H1 (cell line): ENCODE results near the gene SLC6A7. TPM values are rescaled to one million over a fixed set of nuclear protein-coding genes. Genes with fewer than 3 reads are reported as not detected.

Experiments used
- CTCF ChIP-seq, 3 experiments: IDR thresholded peaks; 1 replicate in 2 of 3; 2 replicates in 1 of 3; pipeline versions ENCODE4 v1.5.1 to v1.6.1; 2011; ENCODE audit warnings: low read length in 3 of 3, mild to moderate bottlenecking in 3 of 3, inconsistent platforms in 2 of 3, low read depth in 1 of 3, moderate library complexity in 1 of 3; ENCODE audit not compliant: insufficient read depth in 1 of 3; ENCODE audit errors: control extremely low read depth in 1 of 3
- EP300 ChIP-seq, 2 experiments: IDR thresholded peaks; 1 replicate in 1 of 2; 2 replicates in 1 of 2; pipeline ENCODE4 v1.6.1; 2011 to 2012; ENCODE audit warnings: low read depth in 2 of 2, low read length in 2 of 2, mild to moderate bottlenecking in 2 of 2, borderline replicate concordance in 1 of 2, inconsistent platforms in 1 of 2, moderate library complexity in 1 of 2
- JUND ChIP-seq: IDR thresholded peaks from 2 replicates; pipeline ENCODE4 v1.6.1; 2011; ENCODE audit warnings: mild to moderate bottlenecking, improper control_type of control experiment, low read length
- POU5F1 ChIP-seq: IDR thresholded peaks from 2 replicates; pipeline ENCODE4 v1.6.1; 2011; ENCODE audit warnings: low read depth, mild to moderate bottlenecking, low read length, moderate library complexity
- SAP30 ChIP-seq: fragments of 300-600 bp; sonication (generic); IDR thresholded peaks from 2 replicates; pipeline ENCODE4 v1.7.1; 2012; ENCODE audit warnings: low read length, moderate library complexity, mild to moderate bottlenecking, inconsistent platforms; ENCODE audit not compliant: insufficient read depth, insufficient replicate concordance
- SIX5 ChIP-seq: IDR thresholded peaks from 2 replicates; pipeline ENCODE4 v1.6.1; 2011; ENCODE audit warnings: mild to moderate bottlenecking, low read depth, low read length
- polyA plus RNA-seq, 7 experiments: library from polyadenylated mRNA; depleted of rRNA in 3 of 7; stranded (reverse) in 5 of 7; unstranded in 2 of 7; fragments of >200 nt in 5 of 7; fragments of 200-250 nt in 2 of 7; gene quantifications; 1 replicate in 5 of 7; 2 replicates in 1 of 7; 4 replicates in 1 of 7; pipeline versions ENCODE4 v1.2.1 to v1.2.3, GENCODE V29; 2011 to 2013; ENCODE audit warnings: missing spikeins in 2 of 7, mixed read lengths in 2 of 7
- total RNA-seq: library from RNA; stranded (reverse); fragmentation: NEBNext Ultra II Directional; extraction: Animal tissue kit (Norgen Biotek cat#: 25700); gene quantifications from 2 replicates; pipeline ENCODE4 v1.2.1, GENCODE V29; 2021
- TF ChIP-seq, protein P1 (sequence below): IDR thresholded peaks from 2 replicates; pipeline ENCODE4 v1.6.1; 2011; ENCODE audit warnings: low read depth, mild to moderate bottlenecking, low read length; ENCODE audit not compliant: insufficient read depth

Gene SLC6A7
- total and polyA plus RNA-seq, 2 of the 8 experiments (the other 6 are each of a cell fraction or from before 2014, with no cell fraction given): 0.07 to 0.12 TPM

GRCh38 chr5:150176745-150177477 lies 13.0 kb upstream of the SLC6A7 start (continued):
- TF ChIP-seq SIX5 (no peak), CTCF (IDR thresholded peaks at IDR 0.05; ENCODE audit: control extremely low read depth in 1 of 3, insufficient read depth in 1 of 3, low read depth in 1 of 3, low read length in 3 of 3) (no peak), JUND (no peak), POU5F1 (no peak), SAP30 (no peak), EP300 (IDR thresholded peaks at IDR 0.05; ENCODE audit: borderline replicate concordance in 1 of 2, low read depth in 2 of 2, low read length in 2 of 2) (no peak)
- TF ChIP-seq, protein P1, sequence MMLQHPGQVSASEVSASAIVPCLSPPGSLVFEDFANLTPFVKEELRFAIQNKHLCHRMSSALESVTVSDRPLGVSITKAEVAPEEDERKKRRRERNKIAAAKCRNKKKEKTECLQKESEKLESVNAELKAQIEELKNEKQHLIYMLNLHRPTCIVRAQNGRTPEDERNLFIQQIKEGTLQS: no peak
